ENCODE results near the gene ANAPC7.

DNA sequence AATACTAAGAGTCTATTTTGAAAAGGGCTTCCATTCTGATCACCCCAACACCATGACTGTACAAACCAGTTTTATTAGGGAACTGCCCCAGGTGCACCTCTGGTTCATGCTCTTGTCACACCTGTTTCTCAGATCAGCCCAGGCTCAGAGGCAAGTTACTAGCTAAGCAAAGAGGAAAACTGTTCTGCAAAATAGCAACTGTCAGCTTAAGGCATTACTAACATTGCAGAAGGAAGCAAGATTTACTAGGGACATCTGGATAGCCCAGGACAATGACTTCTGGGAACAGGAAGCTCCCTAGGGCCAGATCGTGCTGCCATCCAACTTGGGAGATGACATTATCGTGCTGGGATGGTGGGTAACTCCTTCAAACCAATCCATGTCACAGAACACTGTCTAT, 30.1 kb downstream of the ANAPC7 start:
- TF ChIP-seq EZH2phosphoT487 (IDR thresholded peaks at IDR 0.05; ENCODE audit: low read depth) = no peak
- TF ChIP-seq, protein P1, sequence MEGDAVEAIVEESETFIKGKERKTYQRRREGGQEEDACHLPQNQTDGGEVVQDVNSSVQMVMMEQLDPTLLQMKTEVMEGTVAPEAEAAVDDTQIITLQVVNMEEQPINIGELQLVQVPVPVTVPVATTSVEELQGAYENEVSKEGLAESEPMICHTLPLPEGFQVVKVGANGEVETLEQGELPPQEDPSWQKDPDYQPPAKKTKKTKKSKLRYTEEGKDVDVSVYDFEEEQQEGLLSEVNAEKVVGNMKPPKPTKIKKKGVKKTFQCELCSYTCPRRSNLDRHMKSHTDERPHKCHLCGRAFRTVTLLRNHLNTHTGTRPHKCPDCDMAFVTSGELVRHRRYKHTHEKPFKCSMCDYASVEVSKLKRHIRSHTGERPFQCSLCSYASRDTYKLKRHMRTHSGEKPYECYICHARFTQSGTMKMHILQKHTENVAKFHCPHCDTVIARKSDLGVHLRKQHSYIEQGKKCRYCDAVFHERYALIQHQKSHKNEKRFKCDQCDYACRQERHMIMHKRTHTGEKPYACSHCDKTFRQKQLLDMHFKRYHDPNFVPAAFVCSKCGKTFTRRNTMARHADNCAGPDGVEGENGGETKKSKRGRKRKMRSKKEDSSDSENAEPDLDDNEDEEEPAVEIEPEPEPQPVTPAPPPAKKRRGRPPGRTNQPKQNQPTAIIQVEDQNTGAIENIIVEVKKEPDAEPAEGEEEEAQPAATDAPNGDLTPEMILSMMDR (IDR thresholded peaks at IDR 0.05; ENCODE audit: low read depth, low read length) = no peak
